Activated CD4-positive, alpha-beta T cell treated with anti-CD3 and anti-CD28 coated beads, Interleukin-2, amount 50 U/mL, for 16 hours (primary cell): ENCODE measurements around the gene DPP3.
"Not testable (repeated sequence)": the region's sequence is repeated elsewhere in the genome, so short reads cannot be mapped to it uniquely, and the experiment has no call there.

Experiments
- DNase-seq: peaks from one replicate; pipeline ENCODE4 v3.0.0-alpha.2; 2020

The DPP3 gene

DNA sequence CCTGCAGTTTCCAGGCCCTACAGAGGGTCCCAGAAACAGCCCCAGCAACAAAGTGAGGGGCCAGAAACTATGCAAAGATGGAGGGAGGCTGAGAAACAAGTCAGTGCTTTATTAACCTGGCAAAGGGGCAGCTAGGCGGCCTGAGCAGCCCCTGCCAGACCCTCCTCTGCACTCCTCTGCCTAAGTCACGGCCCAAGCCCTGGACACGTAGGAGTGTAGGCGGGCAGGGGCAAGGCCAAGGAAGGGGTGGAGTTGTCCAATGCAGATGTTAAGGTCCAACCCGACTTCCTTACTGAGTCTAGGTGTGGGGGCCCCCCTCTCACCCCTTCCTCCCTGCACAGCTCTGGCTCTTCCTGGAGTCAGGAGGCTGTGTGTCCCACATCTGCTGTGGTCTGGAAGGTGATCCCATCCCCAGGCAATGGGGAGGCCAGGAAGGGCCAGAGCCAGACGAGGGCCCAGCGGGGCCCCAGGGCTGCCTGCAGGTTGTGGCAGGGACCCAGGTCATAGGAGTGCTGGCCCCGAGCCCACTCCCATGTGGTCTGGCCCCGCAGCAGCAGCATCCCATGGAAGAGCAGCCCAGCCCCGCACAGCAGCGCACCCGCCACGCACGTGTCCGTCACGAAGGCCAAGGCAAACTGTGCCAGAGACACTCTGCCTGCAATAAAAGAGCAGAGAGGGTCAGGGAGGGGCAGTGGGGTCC, 59.1 kb downstream of the DPP3 start:
- no peak for DNase-seq

GRCh38 chr11:66539870-66540213, 59.6 kb downstream of the DPP3 start:
- DNase-seq, result no peak

- not testable (repeated sequence) for DNase-seq
Measured at GRCh38 chr11:66540598-66540997, 60.4 kb downstream of the DPP3 start.

DNA sequence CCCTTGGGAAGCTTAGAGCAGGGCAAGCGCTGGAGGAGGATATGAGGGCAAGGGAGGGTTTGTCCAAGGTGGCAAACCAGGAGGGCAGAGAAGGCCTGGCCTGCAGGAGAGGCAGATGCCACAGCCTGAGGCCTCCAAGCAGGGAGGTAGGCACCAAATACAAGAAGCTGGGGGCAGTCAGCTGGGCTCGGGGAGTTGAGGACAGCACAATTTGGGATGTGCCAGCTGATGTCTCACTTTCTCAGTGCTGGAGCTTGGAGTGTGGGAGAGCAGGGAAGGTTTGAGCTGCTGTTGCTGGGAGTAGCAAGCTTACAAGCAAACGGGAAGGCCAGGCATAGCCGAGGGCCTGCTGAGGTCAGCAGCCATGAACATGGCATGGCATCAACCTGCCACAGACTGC, 61.7 kb downstream of the DPP3 start:
- no peak for DNase-seq

DNA sequence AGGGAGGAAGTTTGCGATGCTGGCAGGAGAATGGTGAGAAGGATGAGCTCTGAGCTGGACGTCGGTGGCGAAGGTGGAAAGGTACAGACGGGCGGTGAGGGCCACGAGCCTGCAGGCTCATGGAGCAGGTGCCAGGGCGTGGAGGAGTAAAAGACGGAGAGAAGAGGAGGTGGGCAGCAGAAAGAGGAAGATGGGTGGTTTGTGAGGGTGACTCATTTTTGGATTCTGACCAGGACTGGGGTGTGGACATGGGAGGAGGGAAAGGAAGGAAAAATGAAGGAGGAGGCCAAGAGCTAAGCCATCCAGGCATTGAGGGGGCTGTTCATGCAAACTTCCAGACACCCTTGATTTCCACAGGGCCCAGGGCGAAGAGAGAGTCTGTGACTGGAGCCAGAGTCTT, 62.1 kb downstream of the DPP3 start:
- DNase-seq, result no peak

DNA sequence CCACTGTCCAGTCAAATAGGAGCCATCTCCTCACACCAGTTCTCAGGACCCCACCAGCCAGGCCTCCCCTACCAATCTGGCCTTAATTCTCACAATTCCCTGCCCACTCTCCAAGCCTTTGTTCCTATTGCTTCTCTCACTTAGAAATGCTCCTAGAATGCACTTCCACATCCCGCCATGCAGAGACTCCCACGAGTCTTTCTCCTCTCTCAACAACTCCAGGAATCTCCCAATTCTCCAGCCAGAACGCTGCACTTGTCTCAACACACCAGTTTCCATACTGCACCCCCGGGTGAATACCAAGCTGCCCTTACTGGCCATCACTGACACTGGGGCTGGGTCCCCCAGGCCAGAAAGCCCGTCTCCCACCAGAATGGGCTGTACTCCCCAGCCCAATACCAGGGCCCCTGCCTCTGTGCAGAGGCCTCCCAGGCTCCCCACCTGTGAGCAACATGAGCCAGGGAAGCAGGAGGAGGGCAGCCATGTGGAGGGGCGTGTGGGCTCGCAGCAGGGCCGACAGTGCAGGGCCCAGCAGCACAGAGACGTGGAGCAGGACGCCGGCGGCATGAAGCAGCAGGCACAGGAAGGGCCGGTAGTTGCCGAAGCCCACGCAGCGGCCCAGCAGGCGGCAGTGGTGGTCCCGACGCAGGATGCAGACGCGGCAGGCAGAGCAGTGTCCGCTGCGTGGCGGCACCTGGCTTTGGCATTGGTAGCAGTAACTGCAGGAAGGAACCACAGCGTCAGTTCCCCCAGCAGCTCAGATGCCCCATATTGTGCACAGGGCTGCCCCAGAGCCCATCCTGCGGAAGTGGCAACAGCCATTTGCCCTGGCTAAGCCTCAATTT, 63.3 kb downstream of the DPP3 start:
- DNase-seq, result peak; percentile 73

- DNase-seq, result not testable (repeated sequence)
Measured at GRCh38 chr11:66544952-66545351, 64.7 kb downstream of the DPP3 start.

- DNase-seq, result peak; percentile 96
Measured at GRCh38 chr11:66545701-66546367, 65.6 kb downstream of the DPP3 start, which contains the start of gene ZDHHC24. ZDHHC24 (minus strand) TSS chr11:66546048; CDS start chr11:66546003, 45 bp downstream.

GRCh38 chr11:66546368-66546965, 66.2 kb downstream of the DPP3 start, which contains the start of gene ACTN3:
ACTN3 (plus strand) TSS chr11:66546903; CDS start chr11:66546938, 35 bp downstream.
- DNase-seq, result peak; percentile 8

- no peak for DNase-seq
Measured at GRCh38 chr11:66546966-66547661, 66.9 kb downstream of the DPP3 start.

- no peak for DNase-seq
Measured at GRCh38 chr11:66547662-66548009, 67.4 kb downstream of the DPP3 start.

- no peak for DNase-seq
Measured at GRCh38 chr11:66548041-66548440, 67.8 kb downstream of the DPP3 start.

GRCh38 chr11:66548774-66549630, 68.8 kb downstream of the DPP3 start:
- DNase-seq, result no peak

- DNase-seq, result no peak
Measured at GRCh38 chr11:66549696-66550095, 69.5 kb downstream of the DPP3 start.

DNA sequence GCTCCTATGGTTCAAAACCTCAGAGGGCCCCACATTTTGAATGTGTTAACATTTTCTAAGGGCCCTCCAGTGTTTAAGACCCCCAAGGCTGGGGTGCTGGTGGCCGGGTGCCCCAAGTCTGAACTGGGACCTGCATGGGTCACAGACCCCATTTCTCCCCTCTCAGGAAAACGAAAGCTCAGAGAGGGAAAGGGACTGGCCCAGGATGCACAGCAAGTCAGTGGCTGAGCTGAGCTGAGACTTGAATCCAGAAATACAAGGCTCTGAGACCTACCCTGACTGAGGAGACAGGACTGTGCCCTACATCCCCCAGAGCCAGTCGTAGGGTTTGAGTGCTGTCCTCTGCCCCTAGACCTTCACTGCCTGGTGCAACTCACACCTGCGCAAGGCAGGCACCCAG, 70.7 kb downstream of the DPP3 start:
- no peak for DNase-seq

DNA sequence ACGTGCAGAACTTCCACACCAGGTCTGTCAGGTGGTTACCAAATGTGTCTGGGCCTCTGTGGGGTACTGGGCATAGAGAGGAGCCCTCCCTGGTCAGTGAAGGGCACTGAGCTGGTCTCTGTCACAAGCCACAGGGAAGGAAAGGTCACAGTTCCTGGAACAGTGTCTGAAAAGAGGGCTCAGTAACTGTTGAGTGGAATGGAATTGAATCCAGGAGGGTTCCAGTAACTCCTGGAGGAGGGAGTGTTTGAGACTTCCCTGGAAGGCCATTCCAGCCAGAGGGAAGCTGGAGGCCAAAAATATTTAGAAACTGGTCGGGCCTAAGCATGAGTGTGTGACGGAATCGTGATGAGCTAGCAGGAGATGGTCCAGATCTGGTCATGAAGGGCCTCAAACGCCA, 74.4 kb downstream of the DPP3 start:
- DNase-seq, result no peak

DNA sequence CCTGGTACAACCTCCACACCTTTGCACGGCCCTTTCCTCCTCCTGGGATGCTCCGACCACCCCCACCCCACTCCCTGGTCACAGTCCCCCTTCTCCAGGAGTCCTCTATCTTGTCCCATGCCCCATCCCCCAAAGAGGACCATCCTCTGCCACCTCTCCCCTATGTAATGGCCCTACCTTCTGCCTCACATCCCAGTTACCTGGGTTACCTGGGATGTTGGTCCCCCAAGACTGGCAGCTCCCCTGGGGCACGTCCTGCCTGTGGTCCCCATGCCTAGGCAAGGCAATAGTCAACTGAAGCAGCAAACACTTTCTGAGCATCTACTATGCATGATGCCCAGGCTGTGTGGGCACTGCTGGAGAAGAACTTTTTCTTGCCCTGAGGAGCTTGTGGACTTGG, 75.2 kb downstream of the DPP3 start:
- DNase-seq, result no peak

DNA sequence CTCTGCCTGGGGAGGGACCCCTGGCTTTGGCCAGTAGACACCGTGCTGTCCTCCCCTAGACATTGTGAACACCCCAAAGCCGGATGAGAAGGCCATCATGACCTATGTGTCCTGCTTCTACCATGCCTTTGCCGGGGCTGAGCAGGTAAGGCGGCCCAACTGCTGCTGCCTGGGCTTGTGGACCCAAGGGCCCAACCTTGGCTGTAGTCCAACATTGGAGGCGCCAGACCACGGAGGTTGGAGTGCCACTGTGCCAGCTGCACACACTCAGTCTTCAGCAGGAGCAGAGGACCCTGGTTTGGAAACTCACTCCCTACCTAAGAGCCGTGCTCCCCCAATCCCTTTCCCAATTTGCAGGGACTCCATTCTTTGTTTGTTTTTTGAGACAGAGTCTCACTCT, 75.9 kb downstream of the DPP3 start:
- DNase-seq, result no peak

DNA sequence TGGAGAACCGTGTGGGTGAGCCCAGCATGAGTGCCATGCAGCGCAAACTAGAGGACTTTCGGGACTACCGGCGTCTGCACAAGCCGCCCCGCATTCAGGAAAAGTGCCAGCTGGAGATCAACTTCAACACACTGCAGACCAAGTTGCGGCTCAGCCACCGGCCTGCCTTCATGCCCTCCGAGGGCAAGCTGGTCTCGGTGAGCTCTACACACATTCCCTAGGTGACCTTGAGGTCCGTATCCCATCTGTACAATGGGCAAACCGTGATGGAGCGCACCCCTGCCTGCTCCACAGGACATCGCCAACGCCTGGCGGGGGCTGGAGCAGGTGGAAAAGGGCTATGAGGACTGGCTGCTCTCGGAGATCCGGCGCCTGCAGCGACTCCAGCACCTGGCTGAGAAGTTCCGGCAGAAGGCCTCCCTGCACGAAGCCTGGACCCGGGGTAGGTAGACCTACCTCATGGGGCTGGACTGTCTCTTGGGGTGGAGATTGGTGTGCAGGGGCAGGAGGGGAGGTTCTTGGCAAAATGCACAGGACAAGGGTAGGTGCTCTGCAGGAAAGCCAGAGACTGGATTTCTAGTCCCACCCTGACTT, 77.6 kb downstream of the DPP3 start:
- no peak for DNase-seq
